Prostate gland (tissue), 2 donors: ENCODE data around the gene MMP14.

Experiments used
- POLR2AphosphoS5 ChIP-seq: sonication (generic); formaldehyde crosslinking; IDR thresholded peaks from one replicate; pipeline ENCODE4 v1.6.1; 2017; ENCODE audit warnings: antibody characterized with exemption
- TF ChIP-seq, protein P1 (sequence below), 4 experiments: fragments of 200-600 bp in 2 of 4; fragments of 450-650 bp in 2 of 4; sonication (generic) in 2 of 4; IDR thresholded peaks; 1 replicate in 3 of 4; 2 replicates in 1 of 4; pipeline ENCODE4 v1.5.1; 2016 to 2019; ENCODE audit warnings: antibody characterized with exemption in 4 of 4, mild to moderate bottlenecking in 2 of 4, moderate library complexity in 2 of 4

DNA sequence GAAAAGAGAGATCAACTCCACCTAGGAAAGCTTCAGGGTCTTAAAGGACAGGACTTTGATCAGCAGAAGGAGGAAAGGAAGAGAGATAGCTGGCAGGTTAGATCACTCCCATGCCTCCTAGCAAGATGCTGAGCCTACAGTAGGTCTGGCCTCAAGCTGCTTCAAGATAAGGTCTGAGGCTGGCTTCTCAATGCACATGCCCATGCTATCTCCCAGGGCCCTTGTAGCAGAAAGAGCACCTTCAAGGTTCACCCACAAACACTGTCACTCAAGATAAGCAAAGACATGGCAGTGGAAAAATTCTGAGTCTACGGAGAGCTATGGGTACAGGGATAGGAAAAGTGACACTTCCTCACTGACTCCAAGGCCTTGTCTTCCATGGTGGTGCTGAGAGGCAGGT lies 61.0 kb downstream of the MMP14 start:
- no peak for TF ChIP-seq POLR2AphosphoS5
- TF ChIP-seq, protein P1, sequence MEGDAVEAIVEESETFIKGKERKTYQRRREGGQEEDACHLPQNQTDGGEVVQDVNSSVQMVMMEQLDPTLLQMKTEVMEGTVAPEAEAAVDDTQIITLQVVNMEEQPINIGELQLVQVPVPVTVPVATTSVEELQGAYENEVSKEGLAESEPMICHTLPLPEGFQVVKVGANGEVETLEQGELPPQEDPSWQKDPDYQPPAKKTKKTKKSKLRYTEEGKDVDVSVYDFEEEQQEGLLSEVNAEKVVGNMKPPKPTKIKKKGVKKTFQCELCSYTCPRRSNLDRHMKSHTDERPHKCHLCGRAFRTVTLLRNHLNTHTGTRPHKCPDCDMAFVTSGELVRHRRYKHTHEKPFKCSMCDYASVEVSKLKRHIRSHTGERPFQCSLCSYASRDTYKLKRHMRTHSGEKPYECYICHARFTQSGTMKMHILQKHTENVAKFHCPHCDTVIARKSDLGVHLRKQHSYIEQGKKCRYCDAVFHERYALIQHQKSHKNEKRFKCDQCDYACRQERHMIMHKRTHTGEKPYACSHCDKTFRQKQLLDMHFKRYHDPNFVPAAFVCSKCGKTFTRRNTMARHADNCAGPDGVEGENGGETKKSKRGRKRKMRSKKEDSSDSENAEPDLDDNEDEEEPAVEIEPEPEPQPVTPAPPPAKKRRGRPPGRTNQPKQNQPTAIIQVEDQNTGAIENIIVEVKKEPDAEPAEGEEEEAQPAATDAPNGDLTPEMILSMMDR (IDR thresholded peaks at IDR 0.05) = no peak
